OCI-LY1 (cell line): ENCODE results near the gene ICOSLG.
"Not testable (repeated sequence)": the region's sequence is repeated elsewhere in the genome, so short reads cannot be mapped to it uniquely, and the experiment has no call there.

Experiments
- CTCF ChIP-seq: fragments of 200-600 bp; sonication (generic), shearing (Covaris generic); IDR thresholded peaks from 2 replicates; pipeline ENCODE4 v1.5.1; 2017; ENCODE audit warnings: mild to moderate bottlenecking, antibody characterized with exemption, low read length, moderate library complexity, mixed read lengths
- EZH2 ChIP-seq: fragments of 200-600 bp; sonication (generic), shearing (Covaris generic); IDR thresholded peaks from 2 replicates; pipeline ENCODE4 v1.8.0; 2017; ENCODE audit warnings: borderline replicate concordance, mixed run types, mild to moderate bottlenecking, antibody characterized with exemption, low read length, moderate library complexity, mixed read lengths

GRCh38 chr21:44229561-44229960 is 11.2 kb downstream of the ICOSLG start:
- TF ChIP-seq EZH2, CTCF: not testable (repeated sequence)
